C4-2B (cell line): ENCODE measurements around the gene ACSM6.

ENCODE experiments used
- CTCF ChIP-seq: fragments of 450-650 bp; conservative IDR thresholded peaks from 2 replicates; pipeline ENCODE4 v1.5.1; 2017; ENCODE audit warnings: mild to moderate bottlenecking
- ZFX ChIP-seq: fragments of 450-650 bp; IDR thresholded peaks from 2 replicates; pipeline ENCODE4 v1.6.1; 2017

GRCh38 chr10:95273393-95274312, 79.6 kb downstream of the ACSM6 start:
- TF ChIP-seq CTCF (no peak), ZFX (no peak)
